AG04449 (cell line): ENCODE data around the gene AHNAK.

Experiments
- CTCF ChIA-PET: fragments of 350-600 bp; formaldehyde crosslinking; extraction: SDS; loops from one replicate; lab custom pipeline; 2021; ENCODE audit warnings: antibody characterized with exemption; lab: Yijun Ruan, JAX
- POLR2A ChIA-PET: fragments of 400-600, 350-600 bp; formaldehyde crosslinking; extraction: SDS; loops from one replicate; lab custom pipeline; 2020; ENCODE audit warnings: antibody characterized with exemption, inconsistent platforms; lab: Yijun Ruan, JAX
- DNase-seq: peaks from one replicate; pipeline ENCODE4 v3.0.0-alpha.2; 2010; ENCODE audit warnings: low read depth, low spot score
- H3K4me3 ChIP-seq: 2 replicates; pipeline ENCODE4 v1.5.1; 2011; ENCODE audit warnings: low read depth, mild to moderate bottlenecking, control low read depth, low read length
- CTCF ChIP-seq: IDR thresholded peaks from one replicate; pipeline ENCODE4 v1.5.1; 2011; ENCODE audit warnings: mild to moderate bottlenecking, moderate library complexity, low read length, control low read depth, inconsistent platforms; ENCODE audit not compliant: insufficient read depth; ENCODE audit errors: missing control alignments

AHNAK gene

GRCh38 chr11:62534779-62535545, 11.6 kb downstream of the AHNAK start:
- no peak for DNase-seq
- POLR2A ChIA-PET = interaction anchor here (0.7 to 1.8 kb wide), 4 partner anchors 12 to 92 kb away, joined by 3 to 4 read pairs (median 3); partner anchors contain the start of gene AHNAK
- H3K4me3 ChIP-seq = no peak overlapping the region
- CTCF ChIA-PET = interaction anchor here (1.0 to 16.0 kb wide), 5 partner anchors 8 to 142 kb away, joined by 3 to 320 read pairs (median 7); partner anchors contain the start of gene SCGB1A1
- no peak for TF ChIP-seq CTCF

- CTCF ChIA-PET = interaction anchor here (0.7 to 1.7 kb wide), 2 partner anchors 10 to 107 kb away, joined by 3 to 6 read pairs; no protein-coding TSS in a partner anchor
- DNase-seq = no peak
- TF ChIP-seq CTCF = no peak
- H3K4me3 ChIP-seq = no peak overlapping the region
- POLR2A ChIA-PET = no interaction called here
Observed at GRCh38 chr11:62532096-62532495, 14.5 kb downstream of the AHNAK start.

GRCh38 chr11:62516736-62517371, 29.8 kb downstream of the AHNAK start:
- DNase-seq = no peak
- TF ChIP-seq CTCF = no peak
- CTCF ChIA-PET = interaction anchor here (1.2 to 1.7 kb wide), 2 partner anchors 92 to 122 kb away, joined by 3 to 6 read pairs; no protein-coding TSS in a partner anchor
- POLR2A ChIA-PET = no interaction called here
- no peak overlapping the region for H3K4me3 ChIP-seq

GRCh38 chr11:62514151-62514550, 32.5 kb downstream of the AHNAK start:
- no peak overlapping the region for H3K4me3 ChIP-seq
- ChIA-PET CTCF (interaction anchor here (0.6 to 1.5 kb wide), 5 partner anchors 19 to 113 kb away, joined by 3 to 9 read pairs (median 4); no protein-coding TSS in a partner anchor), POLR2A (interaction anchor here (1.2 kb wide), 1 partner anchor 113 kb away, joined by 4 read pairs; no protein-coding TSS in a partner anchor)
- TF ChIP-seq CTCF = no peak
- no peak for DNase-seq

GRCh38 chr11:62513626-62514025, 33.0 kb downstream of the AHNAK start:
- ChIA-PET CTCF (interaction anchor here (3.6 kb wide), 1 partner anchor 89 kb away, joined by 24 read pairs; no protein-coding TSS in a partner anchor), POLR2A (interaction anchor here (0.7 to 1.2 kb wide), 2 partner anchors 47 to 113 kb away, joined by 3 to 4 read pairs; no protein-coding TSS in a partner anchor)
- H3K4me3 ChIP-seq = no peak overlapping the region
- no peak for DNase-seq
- TF ChIP-seq CTCF = no peak

- no peak for DNase-seq
- ChIA-PET POLR2A (interaction anchor here (0.5 to 1.2 kb wide), 3 partner anchors 33 to 112 kb away, joined by 3 to 4 read pairs (median 3); no protein-coding TSS in a partner anchor), CTCF (interaction anchor here (3.6 kb wide), 1 partner anchor 88 kb away, joined by 24 read pairs; no protein-coding TSS in a partner anchor)
- no peak overlapping the region for H3K4me3 ChIP-seq
- no peak for TF ChIP-seq CTCF
Observed at GRCh38 chr11:62512961-62513360, 33.6 kb downstream of the AHNAK start.
